LNCAP (cell line): ENCODE data around the gene RANBP3.

Source experiments
- CTCF ChIP-seq: fragments of 450-650 bp; IDR thresholded peaks from 2 replicates; pipeline ENCODE4 v1.5.1; 2017; ENCODE audit warnings: mild to moderate bottlenecking

The RANBP3 gene

GRCh38 chr19:6012426-6013170 lies 34.7 kb upstream of the RANBP3 start:
- no peak for TF ChIP-seq CTCF

- no peak for TF ChIP-seq CTCF
Observed at GRCh38 chr19:6011794-6012193, 33.9 kb upstream of the RANBP3 start.

GRCh38 chr19:6011206-6011605 lies 33.3 kb upstream of the RANBP3 start:
- no peak for TF ChIP-seq CTCF

GRCh38 chr19:6010107-6010506 lies 32.2 kb upstream of the RANBP3 start:
- TF ChIP-seq CTCF: no peak

- TF ChIP-seq CTCF: no peak
Observed at GRCh38 chr19:6007866-6008265, 29.9 kb upstream of the RANBP3 start.

GRCh38 chr19:6006896-6007295 lies 29.0 kb upstream of the RANBP3 start:
- no peak for TF ChIP-seq CTCF

- no peak for TF ChIP-seq CTCF
Observed at GRCh38 chr19:6005321-6006069, 27.6 kb upstream of the RANBP3 start.
